Stimulated activated CD4-positive, alpha-beta T cell treated with anti-CD3 and anti-CD28 coated beads, Interleukin-4, amount 100 ng/mL, for 48 hours (primary cell): Measurements from ENCODE around the gene MBOAT2.
"Not testable (repeated sequence)": the region's sequence is repeated elsewhere in the genome, so short reads cannot be mapped to it uniquely, and the experiment has no call there.

Experiments used
- DNase-seq, 2 donors: peaks; one replicate each; pipeline ENCODE4 v3.0.0-alpha.2; 2020; ENCODE audit warnings: low read depth in 2 of 2

Gene MBOAT2

DNA sequence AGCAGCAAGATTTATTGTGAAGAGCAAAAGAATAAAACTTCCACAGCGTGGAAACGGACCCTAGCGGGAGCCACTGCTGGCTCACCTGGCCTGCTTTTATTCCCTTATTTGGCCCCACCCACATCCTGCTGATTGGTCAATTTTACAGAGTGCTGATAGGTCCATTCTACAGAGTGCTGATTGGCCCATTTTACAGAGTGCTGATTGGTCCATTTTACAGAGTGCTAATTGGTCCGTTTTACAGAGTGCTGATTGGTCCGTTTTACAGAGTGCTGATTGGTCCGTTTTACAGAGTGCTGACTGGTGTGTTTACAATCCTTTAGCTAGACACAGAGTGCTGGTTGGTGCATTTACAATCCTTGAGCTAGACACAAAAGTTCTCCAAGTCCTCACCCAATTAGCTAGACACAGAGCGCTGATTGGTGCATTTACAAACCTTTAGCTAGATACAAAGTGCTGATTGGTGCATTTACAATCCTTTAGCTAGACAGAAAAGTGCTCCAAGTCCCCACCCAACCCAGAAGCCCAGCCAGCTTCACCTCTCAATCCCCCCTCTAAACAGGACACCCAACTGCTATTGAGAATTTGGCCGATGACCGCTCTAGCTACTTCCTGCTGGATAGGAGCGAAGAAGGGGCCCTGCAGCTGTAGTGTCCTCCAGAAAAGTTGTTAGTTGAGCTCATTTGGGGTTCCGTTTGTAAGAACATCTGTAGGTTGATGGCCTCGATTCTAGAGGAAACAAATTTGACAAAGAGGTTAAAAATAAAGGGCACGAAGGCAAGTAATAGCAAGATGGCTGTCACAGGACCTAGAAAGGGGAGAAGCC is 108.2 kb downstream of the MBOAT2 start:
- not testable (repeated sequence) for DNase-seq

- DNase-seq = no peak
These were observed 109.3 kb downstream of the MBOAT2 start for GRCh38 chr2:8893978-8894820.

DNA sequence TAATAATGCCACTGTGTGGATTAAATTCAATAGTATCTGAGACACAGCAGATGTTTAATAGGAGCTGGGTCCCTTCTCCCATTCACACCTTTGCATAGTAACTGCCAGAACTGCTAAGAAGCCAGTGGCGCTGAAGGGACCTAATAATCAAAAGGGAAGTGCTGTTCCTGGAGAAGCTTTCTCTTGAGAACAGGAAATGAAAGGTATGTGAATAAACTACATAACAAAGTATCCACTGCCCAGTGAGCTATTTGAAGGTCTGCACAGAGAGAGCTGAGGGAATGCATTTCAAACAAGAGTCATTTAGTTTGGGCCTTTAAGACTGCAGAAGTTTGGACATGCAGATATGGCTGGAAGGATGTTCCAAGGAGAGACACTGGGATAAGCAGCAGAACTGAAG is 110.0 kb downstream of the MBOAT2 start:
- DNase-seq = no peak

GRCh38 chr2:8892111-8892510 is 111.4 kb downstream of the MBOAT2 start:
- DNase-seq = no peak

- no peak for DNase-seq
These were observed 113.5 kb downstream of the MBOAT2 start for GRCh38 chr2:8889978-8890377.

DNA sequence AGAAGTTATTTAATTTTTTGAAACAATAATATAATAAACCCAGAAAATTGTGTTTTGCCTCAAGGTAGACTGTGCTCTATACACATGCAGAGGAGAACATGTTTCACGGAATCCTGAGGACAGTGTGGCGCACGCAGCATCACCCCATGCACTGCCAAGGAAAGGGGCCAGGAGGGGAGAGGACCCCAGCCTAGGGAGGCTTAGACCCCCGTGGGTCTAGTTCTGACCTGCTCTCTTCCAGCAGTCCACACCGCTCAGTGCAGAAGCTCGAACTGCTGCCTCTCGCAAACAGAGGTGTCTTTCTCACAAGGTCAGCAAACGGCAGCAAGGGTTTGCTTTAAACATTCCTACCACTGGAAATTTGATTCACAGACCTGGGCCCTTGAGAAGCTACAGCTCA is 114.5 kb downstream of the MBOAT2 start:
- DNase-seq = no peak

- no peak for DNase-seq
These were observed 116.6 kb downstream of the MBOAT2 start for GRCh38 chr2:8886876-8887275.

GRCh38 chr2:8886202-8886518 is 117.3 kb downstream of the MBOAT2 start:
- DNase-seq = no peak

GRCh38 chr2:8885449-8886201 is 117.9 kb downstream of the MBOAT2 start:
- DNase-seq = no peak

- no peak for DNase-seq
These were observed 118.7 kb downstream of the MBOAT2 start for GRCh38 chr2:8884812-8885211.

GRCh38 chr2:8882094-8882493 is 121.4 kb downstream of the MBOAT2 start:
- no peak for DNase-seq

DNA sequence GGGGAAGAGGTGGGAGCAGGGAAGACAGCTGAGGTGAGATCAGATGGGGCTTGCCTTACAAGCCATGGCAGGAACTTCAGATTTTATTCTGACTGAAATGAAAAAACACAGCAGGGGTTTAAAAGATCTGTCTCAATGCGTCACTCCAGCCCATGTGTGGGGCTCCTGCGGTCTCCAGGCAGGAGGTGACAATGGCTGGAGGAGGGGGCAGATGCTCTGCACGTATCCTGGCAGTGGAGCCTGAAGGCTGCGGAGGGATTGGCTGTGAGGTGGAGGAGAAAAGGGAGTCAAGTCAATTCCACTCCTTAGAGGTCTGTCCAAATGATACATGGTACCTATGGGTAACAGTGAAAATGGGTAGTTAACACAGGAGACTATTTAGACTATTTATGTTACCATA is 125.6 kb downstream of the MBOAT2 start:
- no peak for DNase-seq

DNA sequence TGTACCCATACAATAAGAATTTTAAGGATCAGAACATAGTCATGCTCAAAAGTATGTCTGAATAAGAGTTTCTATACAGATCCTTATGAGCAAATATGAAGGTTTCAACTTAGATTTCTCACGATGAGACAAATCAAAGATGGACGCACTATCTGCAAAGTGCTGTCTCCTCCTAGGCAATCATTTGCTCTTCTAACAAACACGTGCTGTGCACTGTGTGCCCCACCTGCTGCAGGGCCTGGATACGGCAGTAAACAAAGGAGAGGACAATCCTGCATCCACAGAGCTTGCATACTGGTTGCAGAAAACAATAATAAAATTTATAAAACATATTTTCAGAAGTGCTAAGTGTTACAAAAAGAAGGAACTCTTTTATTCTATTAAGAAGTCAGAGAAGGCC is 126.2 kb downstream of the MBOAT2 start:
- DNase-seq = no peak

DNA sequence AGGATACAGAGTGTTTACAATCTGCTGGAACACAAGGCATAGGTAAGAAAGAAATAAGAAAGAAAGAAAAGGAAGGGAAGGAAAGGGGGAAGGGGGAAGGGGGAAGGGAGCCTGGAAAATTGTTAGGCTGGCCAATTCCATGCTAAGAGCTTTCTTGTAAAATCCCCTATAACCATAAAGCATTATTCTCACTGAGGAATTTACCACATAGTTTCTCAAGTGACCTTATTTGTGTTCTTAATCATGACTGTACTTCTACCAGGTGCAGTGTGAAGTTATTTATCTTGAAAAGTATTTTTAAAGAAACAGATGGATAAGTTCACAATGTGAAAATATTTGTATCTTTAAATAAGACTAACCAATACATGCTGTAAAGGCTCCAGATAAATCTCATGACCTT is 126.9 kb downstream of the MBOAT2 start:
- no peak for DNase-seq

GRCh38 chr2:8872821-8873432 is 130.6 kb downstream of the MBOAT2 start:
- no peak for DNase-seq

DNA sequence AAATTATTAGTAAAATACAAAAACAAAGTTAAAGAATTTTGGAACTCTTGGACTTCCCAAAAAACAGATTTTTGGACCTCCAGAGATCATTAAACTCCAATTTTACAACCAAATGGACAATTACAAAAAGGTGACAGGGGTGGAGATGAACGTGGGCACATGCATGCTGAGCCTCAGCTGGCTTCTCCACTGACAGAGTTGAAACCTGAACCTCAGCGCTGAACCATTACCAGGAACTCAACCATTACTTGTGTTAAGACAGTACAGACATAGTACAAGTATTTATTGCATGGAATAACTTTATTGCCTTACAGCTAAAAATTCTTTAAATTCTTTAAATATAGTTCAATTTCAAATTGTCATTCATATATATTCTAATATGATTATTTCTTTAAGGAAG is 133.0 kb downstream of the MBOAT2 start:
- DNase-seq = no peak

- DNase-seq = no peak
These were observed 136.1 kb downstream of the MBOAT2 start for GRCh38 chr2:8867363-8867762.

GRCh38 chr2:8863331-8863953 is 140.0 kb downstream of the MBOAT2 start:
- no peak for DNase-seq

DNA sequence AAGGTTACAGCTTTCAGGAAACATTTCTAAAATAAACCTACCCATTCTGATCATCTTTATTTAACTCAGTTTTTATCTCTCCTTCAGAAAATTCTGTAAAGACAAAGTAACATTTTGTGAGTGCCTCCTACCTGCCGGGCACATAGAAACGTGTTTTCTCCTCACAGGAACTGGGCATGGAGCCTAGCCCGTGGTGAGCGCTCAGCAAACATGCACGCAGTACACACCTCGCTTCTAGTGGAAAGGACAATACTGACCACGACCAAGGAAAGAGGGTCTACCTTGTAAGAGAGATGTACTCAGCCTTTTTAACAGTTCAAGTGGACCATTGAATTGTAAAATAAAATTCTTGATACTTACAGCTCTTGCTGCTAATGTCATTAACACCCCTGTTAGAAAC is 141.3 kb downstream of the MBOAT2 start:
- no peak for DNase-seq

GRCh38 chr2:8861797-8862196 is 141.7 kb downstream of the MBOAT2 start:
- DNase-seq = no peak

- no peak for DNase-seq
These were observed 143.2 kb downstream of the MBOAT2 start for GRCh38 chr2:8860239-8860638.

- no peak for DNase-seq
These were observed 144.6 kb downstream of the MBOAT2 start for GRCh38 chr2:8858910-8859309.
